Measurements from ENCODE around the gene SFSWAP.
"Not testable (repeated sequence)": the region's sequence is repeated elsewhere in the genome, so short reads cannot be mapped to it uniquely, and the experiment has no call there.

Gene SFSWAP

DNA sequence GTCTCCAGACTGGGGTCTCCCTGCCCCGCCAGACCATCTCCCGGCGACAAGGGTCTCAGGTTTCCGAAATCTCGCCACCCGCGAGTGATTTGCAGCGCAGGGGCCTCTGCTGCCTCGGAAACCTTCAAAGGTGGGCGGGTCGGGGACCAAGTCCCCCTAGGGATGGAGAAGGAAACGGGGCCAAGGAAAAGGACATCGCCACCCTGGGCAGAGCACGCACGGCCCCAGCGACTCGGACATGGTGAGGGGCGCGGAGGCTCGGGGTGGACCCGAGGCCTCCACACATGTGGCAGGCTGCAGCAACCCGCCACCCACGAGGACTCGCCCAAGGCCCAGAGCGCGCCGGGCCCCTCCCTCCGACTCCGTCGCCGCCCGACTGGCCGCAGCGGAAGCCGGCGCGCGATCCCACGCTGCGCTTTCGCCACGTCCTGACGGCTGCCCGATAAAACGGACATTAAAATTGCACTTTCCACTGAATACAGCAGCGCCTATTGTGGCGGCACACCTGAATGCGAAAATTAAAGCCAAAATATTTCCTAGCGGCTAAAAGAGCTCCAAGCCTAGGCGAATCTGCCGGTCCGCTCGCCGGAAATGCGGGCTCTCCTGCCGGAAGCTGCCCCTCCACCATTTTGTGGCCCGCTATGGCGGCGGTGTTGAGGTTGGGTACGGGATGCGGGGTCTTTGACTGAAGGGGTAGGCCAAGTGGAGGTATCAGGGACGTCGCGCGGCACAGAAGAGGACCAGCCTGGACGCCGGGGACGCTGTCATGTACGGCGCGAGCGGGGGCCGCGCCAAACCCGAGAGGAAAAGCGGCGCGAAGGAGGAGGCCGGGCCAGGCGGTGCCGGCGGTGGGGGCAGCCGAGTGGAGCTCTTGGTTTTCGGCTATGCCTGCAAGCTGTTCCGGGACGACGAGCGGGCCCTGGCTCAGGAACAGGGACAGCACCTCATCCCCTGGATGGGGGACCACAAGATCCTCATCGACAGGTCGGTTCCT lies at the start of gene SFSWAP:
Gene SFSWAP, plus strand, starts transcription at position 627 of the 994 bp plus-strand sequence. Its CDS starts 140 bp downstream, at position 767.
- TF ChIP-seq, protein P1, sequence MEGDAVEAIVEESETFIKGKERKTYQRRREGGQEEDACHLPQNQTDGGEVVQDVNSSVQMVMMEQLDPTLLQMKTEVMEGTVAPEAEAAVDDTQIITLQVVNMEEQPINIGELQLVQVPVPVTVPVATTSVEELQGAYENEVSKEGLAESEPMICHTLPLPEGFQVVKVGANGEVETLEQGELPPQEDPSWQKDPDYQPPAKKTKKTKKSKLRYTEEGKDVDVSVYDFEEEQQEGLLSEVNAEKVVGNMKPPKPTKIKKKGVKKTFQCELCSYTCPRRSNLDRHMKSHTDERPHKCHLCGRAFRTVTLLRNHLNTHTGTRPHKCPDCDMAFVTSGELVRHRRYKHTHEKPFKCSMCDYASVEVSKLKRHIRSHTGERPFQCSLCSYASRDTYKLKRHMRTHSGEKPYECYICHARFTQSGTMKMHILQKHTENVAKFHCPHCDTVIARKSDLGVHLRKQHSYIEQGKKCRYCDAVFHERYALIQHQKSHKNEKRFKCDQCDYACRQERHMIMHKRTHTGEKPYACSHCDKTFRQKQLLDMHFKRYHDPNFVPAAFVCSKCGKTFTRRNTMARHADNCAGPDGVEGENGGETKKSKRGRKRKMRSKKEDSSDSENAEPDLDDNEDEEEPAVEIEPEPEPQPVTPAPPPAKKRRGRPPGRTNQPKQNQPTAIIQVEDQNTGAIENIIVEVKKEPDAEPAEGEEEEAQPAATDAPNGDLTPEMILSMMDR (conservative IDR thresholded peaks at IDR 0.05; ENCODE audit: low read depth, low read length), result no peak

DNA sequence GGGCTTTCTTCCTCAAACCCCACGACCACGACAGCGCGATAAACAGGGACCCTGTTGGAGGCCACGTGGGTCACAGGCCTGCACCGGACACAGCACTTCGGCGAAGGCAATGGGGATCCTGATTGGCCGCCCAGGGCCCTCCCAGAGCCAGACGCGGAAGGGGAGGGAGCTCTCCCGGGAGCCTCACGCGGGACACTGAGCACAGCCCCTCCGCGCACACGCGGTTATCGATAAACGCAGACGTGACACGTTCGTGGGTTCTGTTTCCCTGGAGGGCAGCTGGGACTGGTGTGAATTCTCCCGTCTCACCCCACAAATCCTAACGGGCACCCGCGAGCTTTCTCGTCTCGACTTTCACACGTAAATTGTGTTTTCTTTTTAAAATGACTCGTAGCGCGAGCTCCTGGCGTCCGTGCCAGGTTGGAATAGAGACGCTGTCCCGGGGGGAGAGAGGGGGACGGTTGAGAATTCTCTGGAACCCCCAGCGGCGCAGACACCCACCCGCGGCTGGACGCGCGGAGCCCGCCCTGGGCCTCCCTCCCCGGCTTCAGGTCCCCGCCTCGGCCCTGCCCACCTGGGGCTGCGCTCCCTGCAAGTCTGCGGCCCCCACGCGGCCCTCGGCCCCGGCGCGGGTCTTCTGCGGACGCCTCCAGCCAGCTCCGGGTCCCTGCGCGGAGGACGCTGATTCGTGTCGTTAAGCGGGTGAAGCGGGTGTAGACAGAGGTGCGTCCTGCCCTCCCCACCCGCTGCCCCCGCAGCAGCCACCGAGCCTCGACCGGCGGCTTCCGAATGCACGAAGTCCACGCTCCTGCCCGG lies 49.5 kb upstream of the SFSWAP start:
- H3K4me3 ChIP-seq (ENCODE audit: low read depth, low read length); DNase-seq (ENCODE audit: low read depth): not testable (repeated sequence)

More for the DNA sequence above, at the start of gene SFSWAP:
- peak; percentile 75 for DNase-seq (ENCODE audit: low read depth)
- H3K4me3 ChIP-seq (ENCODE audit: low read depth, low read length), result peak within 1 kb of the TSS; percentile 95

DNA sequence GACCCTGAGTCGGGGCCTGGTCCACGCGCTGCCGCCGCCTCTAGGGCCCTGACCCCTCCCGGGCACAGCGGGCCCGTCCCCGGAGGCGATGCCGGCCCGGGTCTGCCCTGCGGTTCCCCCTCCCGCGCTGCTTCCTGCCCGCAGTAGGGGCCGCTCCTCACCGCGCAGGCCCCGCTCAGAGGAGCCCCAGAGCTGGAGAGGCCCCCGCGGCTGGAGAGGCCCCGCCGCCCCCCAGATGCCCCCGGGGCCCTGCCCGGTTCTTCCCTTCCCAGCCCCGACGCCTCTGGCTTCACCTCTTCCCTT lies 49.0 kb upstream of the SFSWAP start:
- DNase-seq (ENCODE audit: low read depth); H3K4me3 ChIP-seq (ENCODE audit: low read depth, low read length): not testable (repeated sequence)

DNA sequence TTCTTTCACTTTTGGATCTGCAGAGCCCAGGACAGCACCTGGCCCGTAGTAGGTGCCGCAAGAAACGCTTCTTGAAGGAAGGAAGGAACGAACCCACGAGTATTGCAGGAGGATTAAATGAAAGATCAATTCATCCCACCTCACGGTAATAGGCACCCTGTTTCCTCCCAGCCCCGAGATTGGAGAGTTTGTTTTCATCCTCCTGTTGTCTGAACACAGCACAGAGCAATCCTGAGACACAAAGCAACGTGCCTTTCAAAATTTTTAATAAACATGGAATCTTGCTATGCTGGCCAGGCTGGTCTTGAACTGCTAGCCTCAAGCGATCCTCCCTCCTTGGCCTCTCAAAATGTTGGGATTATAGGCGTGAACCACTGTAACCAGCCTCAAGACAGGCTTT lies 48.5 kb upstream of the SFSWAP start:
- DNase-seq (ENCODE audit: low read depth); H3K4me3 ChIP-seq (ENCODE audit: low read depth, low read length): not testable (repeated sequence)

DNA sequence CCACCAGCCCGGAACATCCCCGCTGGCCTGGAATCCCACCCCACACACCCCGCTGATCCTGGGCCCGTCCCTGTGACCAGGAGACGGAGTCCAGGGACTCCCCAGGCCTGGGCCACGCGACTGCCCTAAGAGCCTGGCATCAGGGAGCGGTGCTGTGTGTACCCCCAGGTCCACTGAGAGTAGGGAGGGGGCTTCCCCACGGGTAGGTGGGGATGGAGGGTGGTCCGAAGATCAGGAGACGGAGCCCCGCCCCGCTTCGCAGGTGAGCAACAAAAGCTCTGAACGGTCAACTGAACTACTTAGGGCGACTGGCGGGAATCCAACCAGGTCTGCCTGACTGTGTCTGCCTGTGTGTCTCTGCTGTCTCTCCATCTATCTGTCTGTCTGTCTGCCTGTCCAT lies 45.2 kb upstream of the SFSWAP start:
- DNase-seq (ENCODE audit: low read depth); H3K4me3 ChIP-seq (ENCODE audit: low read depth, low read length): not testable (repeated sequence)

DNA sequence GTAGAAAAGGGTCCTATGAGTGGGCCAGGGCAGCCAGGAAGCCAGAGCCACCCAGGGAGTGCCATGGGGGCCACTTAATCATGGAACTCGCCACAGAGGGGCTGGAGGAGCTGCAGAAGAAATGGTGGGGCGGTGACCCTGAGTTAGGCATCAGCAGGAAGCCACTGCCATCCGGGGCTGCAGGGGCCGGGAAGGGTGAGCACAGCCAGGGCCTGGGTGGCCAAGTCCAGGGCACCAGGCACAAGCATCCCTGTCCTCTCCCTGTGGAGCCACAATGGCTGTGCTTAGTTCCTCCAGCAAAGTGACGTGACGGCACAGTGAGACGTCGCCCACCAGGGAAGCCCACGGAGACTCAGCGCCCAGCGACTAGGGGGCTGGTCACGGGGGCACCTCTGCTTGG lies 44.4 kb upstream of the SFSWAP start:
- H3K4me3 ChIP-seq (ENCODE audit: low read depth, low read length); DNase-seq (ENCODE audit: low read depth): not testable (repeated sequence)

DNA sequence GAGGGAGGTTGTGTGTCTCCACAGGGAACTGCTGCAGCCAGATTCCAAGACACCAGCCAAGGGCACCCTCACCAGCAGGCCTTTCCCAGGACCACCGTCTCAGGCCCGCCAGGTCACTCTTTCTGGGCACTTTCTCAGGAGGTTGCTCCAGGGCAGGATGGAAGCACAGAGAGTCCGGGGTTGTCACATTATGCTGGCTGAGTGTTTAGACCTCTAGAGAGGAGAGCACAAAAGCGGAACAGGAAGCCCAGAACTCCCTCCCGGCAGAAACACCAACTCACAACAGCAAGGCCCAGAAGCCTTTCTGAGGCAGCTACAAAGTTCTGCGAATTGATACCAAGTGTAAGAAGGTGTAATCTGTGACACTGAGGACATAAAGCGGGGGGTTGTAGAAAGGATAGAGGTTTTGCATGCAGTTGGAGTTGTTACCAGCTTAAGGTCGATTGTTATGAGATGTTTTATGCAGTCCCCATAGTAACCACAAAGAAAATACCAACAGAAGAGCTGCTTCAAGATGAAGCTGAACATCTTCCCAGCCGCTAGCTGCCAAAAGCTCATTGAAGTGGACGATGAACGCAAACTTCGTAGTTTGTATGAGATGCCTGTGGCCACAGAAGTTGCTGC lies 43.8 kb upstream of the SFSWAP start:
- not testable (repeated sequence) for H3K4me3 ChIP-seq (ENCODE audit: low read depth, low read length); DNase-seq (ENCODE audit: low read depth)

DNA sequence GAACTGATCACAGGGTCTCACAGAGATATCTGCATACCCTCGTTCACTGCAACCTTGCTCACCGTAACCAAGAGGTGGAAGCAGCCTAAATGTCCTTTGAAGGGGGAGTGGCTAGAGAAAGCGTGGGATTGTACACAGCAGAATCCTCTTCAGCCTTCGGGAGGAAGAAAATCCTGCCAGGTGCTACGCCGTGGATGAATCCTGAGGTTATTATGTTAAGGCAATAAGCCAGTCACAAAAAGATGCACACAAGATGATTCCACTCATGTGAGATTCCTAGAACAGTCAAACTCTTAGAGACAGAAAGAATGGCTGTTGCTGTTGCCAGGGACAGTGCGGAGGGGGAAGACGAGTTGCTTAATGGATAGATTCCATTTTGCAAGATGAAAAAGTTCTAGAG lies 39.6 kb upstream of the SFSWAP start:
- H3K4me3 ChIP-seq (ENCODE audit: low read depth, low read length), result no peak overlapping the region
- no peak for DNase-seq (ENCODE audit: low read depth)
- TF ChIP-seq, protein P1 (conservative IDR thresholded peaks at IDR 0.05; ENCODE audit: low read depth, low read length), result no peak

DNA sequence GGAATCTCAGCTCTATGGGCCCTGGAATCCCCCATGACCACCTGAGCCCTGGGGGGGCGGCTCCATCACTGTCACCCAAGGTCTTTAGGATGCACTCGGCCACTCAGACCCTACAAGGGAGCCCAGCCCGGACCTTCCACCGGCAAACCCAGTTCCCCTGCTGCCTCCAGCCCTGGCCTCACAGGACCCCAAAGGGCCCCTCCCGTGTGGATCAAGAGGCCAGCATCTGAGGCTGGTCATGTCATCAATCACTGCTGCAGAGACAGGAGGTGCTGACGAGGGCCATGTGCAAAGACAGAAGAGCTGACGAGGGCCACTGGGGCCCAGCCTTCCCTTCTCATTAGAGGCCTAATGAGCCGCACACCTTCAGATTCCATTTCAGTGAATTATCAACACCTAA lies 39.0 kb upstream of the SFSWAP start:
- TF ChIP-seq, protein P1 (conservative IDR thresholded peaks at IDR 0.05; ENCODE audit: low read depth, low read length), result no peak
- no peak overlapping the region for H3K4me3 ChIP-seq (ENCODE audit: low read depth, low read length)
- DNase-seq (ENCODE audit: low read depth), result no peak
